Stimulated activated naive CD8-positive, alpha-beta T cell treated with anti-CD3 and anti-CD28 coated beads, Interleukin-15, Interleukin-2, amounts not matched to agents 100 U/mL and 50 U/mL, for 24 hours (primary cell): ENCODE data around the gene MRM2.

Experiments
- ATAC-seq: fragments of 150-1000 bp; cut with Tn5 transposase; one replicate; pipeline ENCODE4 v1.10.0; 2021
- DNase-seq: peaks from one replicate; pipeline ENCODE4 v3.0.0; 2021

The MRM2 gene

GRCh38 chr7:2247141-2247995 lies 5.4 kb upstream of the MRM2 start:
- ATAC-seq: no peak

GRCh38 chr7:2245883-2246675 lies 4.1 kb upstream of the MRM2 start:
- no peak for DNase-seq
- ATAC-seq: no peak

More at GRCh38 chr7:2247141-2247995, 5.4 kb upstream of the MRM2 start:
- peak; percentile 63 for DNase-seq

GRCh38 chr7:2244404-2244995 lies 2.5 kb upstream of the MRM2 start:
- ATAC-seq (no peak), DNase-seq (no peak)

- DNase-seq (no peak), ATAC-seq (no peak)
These were observed 1.5 kb upstream of the MRM2 start for GRCh38 chr7:2243458-2243857.

GRCh38 chr7:2242541-2243429 lies 780 bp upstream of the MRM2 start:
- ATAC-seq: peak; percentile 47
- peak; percentile 40 for DNase-seq

GRCh38 chr7:2239242-2239641 lies 2.8 kb downstream of the MRM2 start:
- no peak for DNase-seq
- no peak for ATAC-seq

- ATAC-seq (no peak), DNase-seq (no peak)
These were observed 4.8 kb downstream of the MRM2 start for GRCh38 chr7:2237109-2237602.

GRCh38 chr7:2233926-2234325 lies 8.1 kb downstream of the MRM2 start:
- no peak for ATAC-seq
- DNase-seq: no peak

GRCh38 chr7:2232766-2233520 lies 9.1 kb downstream of the MRM2 start, which contains the start of gene MAD1L1:
MAD1L1 (minus strand) TSS chr7:2232945; CDS start chr7:2230133, 2,812 bp downstream.
- ATAC-seq (peak; percentile 89), DNase-seq (peak; percentile 91)

- peak; percentile 44 for ATAC-seq
These were observed 9.8 kb downstream of the MRM2 start for GRCh38 chr7:2231992-2232765.

GRCh38 chr7:2230882-2231281 lies 11.1 kb downstream of the MRM2 start:
- ATAC-seq: no peak
- DNase-seq: no peak

More at GRCh38 chr7:2231992-2232765, 9.8 kb downstream of the MRM2 start:
- DNase-seq: peak; percentile 49

- ATAC-seq: no peak
- no peak for DNase-seq
These were observed 11.8 kb downstream of the MRM2 start for GRCh38 chr7:2230226-2230625.

- no peak for DNase-seq
- ATAC-seq: no peak
These were observed 12.5 kb downstream of the MRM2 start for GRCh38 chr7:2229467-2229866.

- no peak for ATAC-seq
- DNase-seq: no peak
These were observed 13.1 kb downstream of the MRM2 start for GRCh38 chr7:2228921-2229320.

GRCh38 chr7:2227699-2228098 lies 14.3 kb downstream of the MRM2 start:
- ATAC-seq (no peak), DNase-seq (no peak)

- DNase-seq (no peak), ATAC-seq (no peak)
These were observed 16.2 kb downstream of the MRM2 start for GRCh38 chr7:2225830-2226229.

- no peak for DNase-seq
These were observed 16.7 kb downstream of the MRM2 start for GRCh38 chr7:2225336-2225735.

GRCh38 chr7:2224934-2225333 lies 17.1 kb downstream of the MRM2 start:
- ATAC-seq (no peak), DNase-seq (no peak)

More at GRCh38 chr7:2225336-2225735, 16.7 kb downstream of the MRM2 start:
- no peak for ATAC-seq

- no peak for ATAC-seq
- DNase-seq: no peak
These were observed 17.5 kb downstream of the MRM2 start for GRCh38 chr7:2224491-2224928.

GRCh38 chr7:2223321-2223720 lies 18.7 kb downstream of the MRM2 start:
- DNase-seq (no peak), ATAC-seq (no peak)
